ENCODE results near the gene AAMDC. TPM values are rescaled to one million over a fixed set of nuclear protein-coding genes. Genes with fewer than 3 reads are reported as not detected.

The AAMDC gene
- total and polyA plus RNA-seq, 2 of the 13 experiments (the other 11 are each of a cell fraction or from before 2014, with no cell fraction given), result 18.1 to 35.6 TPM

GRCh38 chr11:77871855-77872254 is 50.9 kb downstream of the AAMDC start:
- CTCF ChIA-PET (ENCODE audit: low intra/inter-chr PET ratio, low total read pairs), result no interaction called here
- BruUV-seq (replicated peaks), result no TSS peak
- ATAC-seq, result no peak
- no peak for TF ChIP-seq RARA (CRISPR knock-in tag; IDR thresholded peaks at IDR 0.05)
- no peak for TF ChIP-seq E2F1 (CRISPR knock-in tag; IDR thresholded peaks at IDR 0.05)
- TF ChIP-seq ZNF251 (CRISPR knock-in tag; IDR thresholded peaks at IDR 0.05), result no peak
- no peak for TF ChIP-seq CBX1 (IDR thresholded peaks at IDR 0.05; ENCODE audit: low read depth)
- no peak for TF ChIP-seq KLF15 (CRISPR knock-in tag; IDR thresholded peaks at IDR 0.05; ENCODE audit: borderline replicate concordance)
- TF ChIP-seq THAP8 (CRISPR knock-in tag; IDR thresholded peaks at IDR 0.05; ENCODE audit: borderline replicate concordance), result no peak
- no peak for TF ChIP-seq HMGXB3 (CRISPR knock-in tag; IDR thresholded peaks at IDR 0.05; ENCODE audit: borderline replicate concordance)
- no peak for TF ChIP-seq ZNF20 (CRISPR knock-in tag; IDR thresholded peaks at IDR 0.05)
- TF ChIP-seq GATAD1 (CRISPR knock-in tag; IDR thresholded peaks at IDR 0.05), result no peak
- no peak for TF ChIP-seq SAFB2 (CRISPR knock-in tag; IDR thresholded peaks at IDR 0.05; ENCODE audit: borderline replicate concordance, low read depth)
- no peak for TF ChIP-seq GPBP1L1 (CRISPR knock-in tag; IDR thresholded peaks at IDR 0.05)

More at GRCh38 chr11:77871855-77872254, 50.9 kb downstream of the AAMDC start:
- WGBS (ENCODE audit: low lambda C conversion rate), result 100% methylated on average over 3 of the region's 3 CpGs
- Histone ChIP-seq H3K79me2 (ENCODE audit: insufficient read depth, low read length) (no peaks in the 10 kb centered on the region), H3K4me2 (ENCODE audit: low read depth, low read length) (no peak overlapping the region), H4K20me1 (ENCODE audit: insufficient read depth, low read length) (no peaks in the 10 kb centered on the region), H3K27ac (ENCODE audit: extremely low read length, insufficient read depth, low read length) (no peak overlapping the region), H3K9ac (ENCODE audit: insufficient read depth, low read depth, low read length) (no peak overlapping the region), H2AFZ (ENCODE audit: low read length) (no peak overlapping the region), H3K4me3 (replicated peaks in 1 of 3; ENCODE audit: insufficient read depth in 1 of 3, low read depth in 2 of 3, low read length in 3 of 3) (no peak overlapping the region), H3K27me3 (ENCODE audit: control insufficient read depth in 1 of 2, insufficient read depth in 2 of 2, low read length in 2 of 2) (no peaks in the 10 kb centered on the region), H3K4me1 (ENCODE audit: insufficient read depth, low read length) (no peaks in the 10 kb centered on the region), H3K9me3 (ENCODE audit: low read length) (no peaks in the 10 kb centered on the region), H3K36me3 (replicated peaks in 1 of 2; ENCODE audit: control insufficient read depth in 1 of 2, insufficient read depth in 2 of 2, low read length in 2 of 2) (peaks cover 2 to 17% of the 10 kb centered on the region in 2 experiments)
- DNase-seq (ENCODE audit: low spot score) (no peak), FAIRE-seq (no peak)
- in situ Hi-C loops (cut with HindIII; ENCODE audit: extremely low pct_ligation_motif_present, low pct_unique_long_range_greater_than_20kb) (no loop called here), intact Hi-C loops (cut with micrococcal nuclease; ENCODE audit: unreplicated experiment) (no loop called here)
- POLR2A ChIA-PET, result no interaction called here
